Mononuclear cell (primary cell): ENCODE results near the gene ISG20L2. TPM values are rescaled to one million over a fixed set of nuclear protein-coding genes. Genes with fewer than 3 reads are reported as not detected.

ENCODE experiments used
- H3K27me3 ChIP-seq: 2 replicates; pipeline ENCODE4 v1.6.0; 2011; ENCODE audit warnings: low read length, control low read depth; ENCODE audit not compliant: insufficient read depth
- H3K4me1 ChIP-seq: 2 replicates; pipeline ENCODE4 v1.5.1; 2011; ENCODE audit warnings: mild to moderate bottlenecking, low read length, control low read depth; ENCODE audit not compliant: insufficient read depth
- H3K4me3 ChIP-seq: 2 replicates; pipeline ENCODE4 v1.5.1; 2011; ENCODE audit warnings: mild to moderate bottlenecking, low read length, moderate library complexity
- H3K9me3 ChIP-seq: 2 replicates; pipeline ENCODE4 v1.5.1; 2011; ENCODE audit warnings: low read depth, mild to moderate bottlenecking, control low read depth, low read length
- total RNA-seq: library from RNA; depleted of rRNA; stranded (reverse); fragments of >200 nt; gene quantifications from one replicate; pipeline ENCODE4 v1.2.3, GENCODE V29; 2012

Gene ISG20L2
- total RNA-seq, 1 donor, result 36.0 TPM

DNA sequence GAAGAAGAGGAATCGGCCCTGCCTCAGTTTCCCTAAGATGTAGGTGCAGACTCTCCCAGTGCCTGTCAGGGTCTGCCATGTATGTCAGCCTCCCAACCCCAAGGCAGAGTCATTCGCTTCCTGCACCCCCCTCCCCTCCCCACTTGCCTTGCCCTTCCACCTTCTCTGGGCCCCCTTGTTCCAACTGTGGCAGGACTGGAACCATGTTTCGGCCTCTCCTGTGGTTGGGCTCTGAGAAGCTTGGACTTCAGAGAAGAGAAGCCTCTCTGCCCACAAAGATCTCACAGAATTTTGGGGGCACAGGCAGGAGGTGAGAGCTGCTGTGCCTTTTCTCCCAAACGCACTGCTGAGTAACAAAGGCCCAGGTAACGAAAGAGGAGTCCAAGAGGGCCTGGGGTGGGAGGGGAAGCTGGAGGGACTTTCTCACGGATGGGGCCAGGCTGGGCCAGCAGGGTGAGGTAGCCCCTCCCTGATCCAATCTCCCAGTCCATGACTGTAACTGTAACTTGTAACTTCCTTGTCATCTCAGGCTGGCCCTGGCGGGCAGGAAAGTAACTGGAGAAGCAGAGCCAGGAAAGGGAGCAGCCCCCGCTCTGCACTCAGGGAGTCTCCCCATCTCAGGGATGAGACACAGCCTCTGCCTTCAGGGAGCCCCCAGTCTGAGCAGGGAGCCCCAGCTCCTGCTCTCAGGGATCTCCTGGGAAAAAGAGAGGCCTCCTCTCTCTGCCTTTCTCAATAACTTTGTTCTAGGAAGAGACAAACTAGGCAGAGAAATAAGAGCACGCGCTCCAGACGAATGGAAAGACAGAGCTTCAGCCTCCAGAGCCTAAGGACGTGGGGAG is 34.5 kb downstream of the ISG20L2 start:
- Histone ChIP-seq H3K4me3 (no peak overlapping the region), H3K4me1 (peaks cover 5% of the 10 kb centered on the region), H3K9me3 (no peaks in the 10 kb centered on the region), H3K27me3 (peaks cover 40% of the 10 kb centered on the region)

DNA sequence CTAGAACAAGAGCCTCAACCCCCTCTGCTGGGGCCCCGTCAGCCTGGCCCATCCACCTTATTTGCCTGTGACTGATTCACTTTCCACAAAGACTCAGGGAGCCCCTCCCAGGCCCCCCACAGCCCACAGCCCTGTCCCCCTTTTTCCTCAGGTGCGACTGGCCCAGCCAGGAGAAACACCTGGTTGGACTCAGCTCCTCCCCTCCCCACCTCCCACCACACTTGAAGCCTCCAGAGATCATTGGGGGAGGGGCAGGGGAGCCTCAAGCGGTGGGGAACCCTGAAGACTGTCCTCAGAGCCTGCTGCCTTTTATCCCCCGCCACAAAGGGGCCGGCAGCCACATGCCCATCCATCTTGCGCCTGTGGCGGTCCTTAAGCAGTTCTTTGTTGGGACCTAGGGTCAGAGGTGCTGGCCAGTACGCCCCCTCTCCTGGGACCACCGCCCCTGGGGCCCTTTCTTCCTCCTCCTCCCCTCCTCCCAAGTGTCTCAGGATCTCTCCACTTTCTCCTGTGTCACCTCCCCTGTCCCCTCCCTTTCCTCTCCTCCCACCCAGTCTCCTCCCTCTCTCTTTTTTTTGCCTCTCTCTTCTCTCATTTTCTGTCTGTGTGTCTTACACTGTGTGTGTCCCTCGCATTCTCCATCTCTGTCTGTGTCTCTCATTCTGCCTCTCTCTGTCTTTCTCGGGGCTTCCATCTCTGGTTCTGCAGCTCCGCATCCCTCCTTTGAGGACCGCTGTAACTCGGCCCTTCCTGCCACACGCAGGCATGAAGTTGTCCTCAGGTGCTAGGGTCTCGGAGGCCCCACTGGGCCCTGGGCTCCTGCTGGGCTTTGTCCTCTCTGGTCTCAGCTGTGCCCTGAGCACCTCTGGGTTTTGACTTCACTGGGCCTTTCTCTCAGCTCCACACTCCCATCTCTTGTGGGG is 35.4 kb downstream of the ISG20L2 start:
- no peaks in the 10 kb centered on the region for H3K9me3 ChIP-seq
- H3K4me1 ChIP-seq, result peaks cover 6% of the 10 kb centered on the region
- no peak overlapping the region for H3K4me3 ChIP-seq
- peaks cover 44% of the 10 kb centered on the region for H3K27me3 ChIP-seq

DNA sequence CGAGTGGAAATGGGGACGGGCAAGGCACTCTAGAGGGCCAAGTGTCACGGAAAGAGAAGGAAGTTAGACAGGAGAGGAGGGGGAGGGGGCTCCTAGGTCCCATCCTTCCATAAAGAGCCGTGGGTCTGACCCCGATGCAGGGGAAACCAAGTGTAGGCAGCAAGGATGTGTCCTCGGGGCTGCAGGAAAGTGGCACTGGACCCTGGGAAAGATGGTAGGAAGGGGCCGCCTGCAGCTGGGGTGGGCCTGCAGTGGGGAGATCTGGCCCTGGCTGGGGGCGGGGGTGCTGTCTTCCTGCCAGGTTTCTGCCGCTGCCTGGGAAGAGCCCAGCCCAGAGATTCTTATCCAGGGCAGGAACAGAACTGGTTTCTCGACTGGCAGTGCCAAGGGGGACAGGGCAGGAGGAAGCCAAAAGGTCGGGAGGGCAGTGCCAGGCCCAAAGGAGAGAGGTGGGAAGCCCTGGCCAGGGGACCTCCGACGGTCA is 36.1 kb downstream of the ISG20L2 start:
- Histone ChIP-seq H3K4me1 (peaks cover 6% of the 10 kb centered on the region), H3K4me3 (no peak overlapping the region), H3K27me3 (peaks cover 44% of the 10 kb centered on the region), H3K9me3 (no peaks in the 10 kb centered on the region)

GRCh38 chr1:156691665-156692440 is 36.7 kb downstream of the ISG20L2 start:
- H3K9me3 ChIP-seq, result no peaks in the 10 kb centered on the region
- peaks cover 42% of the 10 kb centered on the region for H3K27me3 ChIP-seq
- H3K4me3 ChIP-seq, result no peak overlapping the region
- H3K4me1 ChIP-seq, result peaks cover 6% of the 10 kb centered on the region

- Histone ChIP-seq H3K9me3 (no peaks in the 10 kb centered on the region), H3K4me1 (peaks cover 6% of the 10 kb centered on the region), H3K27me3 (peaks cover 42% of the 10 kb centered on the region), H3K4me3 (no peak overlapping the region)
Observed at GRCh38 chr1:156691191-156691590, 37.4 kb downstream of the ISG20L2 start.

GRCh38 chr1:156690675-156691036 is 37.9 kb downstream of the ISG20L2 start:
- no peaks in the 10 kb centered on the region for H3K9me3 ChIP-seq
- H3K27me3 ChIP-seq, result peaks cover 42% of the 10 kb centered on the region
- H3K4me3 ChIP-seq, result no peak overlapping the region
- H3K4me1 ChIP-seq, result peaks cover 6% of the 10 kb centered on the region

GRCh38 chr1:156689953-156690674 is 38.5 kb downstream of the ISG20L2 start:
- H3K27me3 ChIP-seq, result peaks cover 42% of the 10 kb centered on the region
- H3K9me3 ChIP-seq, result no peaks in the 10 kb centered on the region
- no peak overlapping the region for H3K4me3 ChIP-seq
- peaks cover 6% of the 10 kb centered on the region for H3K4me1 ChIP-seq

DNA sequence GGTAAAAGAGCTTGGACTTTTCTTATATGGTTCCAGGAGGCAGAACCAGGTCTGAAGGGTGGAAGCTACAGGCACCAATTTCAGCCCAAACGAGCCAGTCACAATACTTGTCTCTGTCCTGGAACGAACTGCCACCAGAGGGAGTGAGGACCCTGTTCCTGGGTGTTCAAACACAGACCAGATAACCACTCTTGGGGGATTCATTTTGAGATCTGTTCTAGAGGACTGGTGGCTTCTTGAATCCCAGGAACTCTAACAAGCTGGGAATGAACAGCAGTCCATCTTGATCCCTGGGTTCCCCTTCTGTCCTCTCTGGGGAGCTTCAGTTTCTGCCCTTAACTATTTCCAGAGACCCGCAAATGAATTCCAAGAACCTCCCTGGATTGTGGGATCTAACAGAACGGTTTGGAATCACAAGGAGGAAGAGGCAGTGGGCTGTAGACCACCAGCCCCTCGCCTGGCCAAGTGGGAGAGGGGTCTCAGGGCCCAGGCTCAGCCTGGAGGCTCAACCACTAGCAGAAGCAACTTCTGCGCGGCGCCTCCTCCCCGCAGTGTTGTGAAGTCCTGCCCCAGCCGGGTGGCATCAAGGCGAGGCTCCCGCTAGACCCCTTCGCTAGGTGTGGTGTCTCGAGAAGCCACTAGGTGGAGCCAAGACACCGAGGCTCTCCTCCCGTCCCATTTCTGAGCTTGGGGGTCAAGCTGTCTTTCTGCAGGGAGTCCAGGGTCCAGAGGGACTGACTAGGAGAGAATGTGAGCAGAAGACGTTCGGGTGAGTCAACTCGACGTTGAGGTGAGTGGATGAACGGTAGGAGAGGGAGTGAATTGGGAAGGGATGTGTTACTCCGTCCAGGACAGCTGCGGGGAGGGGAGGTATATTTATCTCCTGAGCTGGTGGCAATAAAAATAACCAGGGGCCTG is 39.3 kb downstream of the ISG20L2 start:
- Histone ChIP-seq H3K27me3 (peaks cover 42% of the 10 kb centered on the region), H3K4me3 (no peak overlapping the region), H3K9me3 (no peaks in the 10 kb centered on the region), H3K4me1 (peaks cover 6% of the 10 kb centered on the region)

GRCh38 chr1:156684227-156684782 is 44.3 kb downstream of the ISG20L2 start:
- Histone ChIP-seq H3K4me1 (peaks cover 3% of the 10 kb centered on the region), H3K27me3 (peaks cover 24% of the 10 kb centered on the region)

GRCh38 chr1:156682166-156682890 is 46.2 kb downstream of the ISG20L2 start:
- peaks cover 11% of the 10 kb centered on the region for H3K4me1 ChIP-seq
- H3K27me3 ChIP-seq, result peaks cover 38% of the 10 kb centered on the region
- no peaks in the 10 kb centered on the region for H3K9me3 ChIP-seq
- H3K4me3 ChIP-seq, result no peak overlapping the region

More at GRCh38 chr1:156684227-156684782, 44.3 kb downstream of the ISG20L2 start:
- Histone ChIP-seq H3K9me3 (no peaks in the 10 kb centered on the region), H3K4me3 (no peak overlapping the region)

DNA sequence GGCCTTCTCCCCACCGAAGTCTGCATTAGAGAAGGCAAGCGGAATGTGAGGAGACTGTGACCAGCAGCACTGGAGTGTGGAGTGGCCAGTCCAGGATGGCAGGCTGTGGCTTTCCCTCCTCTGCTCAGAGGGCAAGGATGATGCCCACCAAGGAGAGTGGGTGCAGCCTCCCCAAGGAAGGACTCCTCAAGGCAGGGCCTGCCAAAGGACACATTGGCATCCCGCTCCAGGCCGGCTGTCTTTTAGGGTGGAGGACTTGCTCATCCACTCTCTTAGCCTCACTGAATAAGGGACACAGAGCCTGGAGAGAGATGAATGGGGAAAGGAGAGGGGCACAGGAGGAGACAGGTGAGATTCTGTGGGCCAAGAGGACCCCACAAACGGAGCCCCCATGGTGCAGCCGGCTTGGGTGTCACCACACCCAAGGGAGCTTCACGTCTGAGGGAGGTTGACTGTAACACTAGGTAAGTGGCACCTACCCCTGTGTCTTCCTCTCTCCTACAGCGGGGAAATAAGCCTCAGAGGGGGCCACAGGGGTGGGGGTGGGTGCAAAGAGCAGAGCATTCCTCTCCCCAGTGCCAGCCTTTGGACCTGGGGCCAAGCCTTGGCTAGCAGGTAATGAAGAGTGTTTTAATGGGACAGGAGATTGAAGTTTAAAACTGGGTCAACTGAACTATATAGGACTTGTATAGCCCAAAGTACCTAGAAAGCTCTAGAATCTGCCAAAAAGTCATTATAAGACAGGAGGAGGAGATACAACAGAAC is 47.2 kb downstream of the ISG20L2 start:
- H3K4me3 ChIP-seq, result no peak overlapping the region
- H3K27me3 ChIP-seq, result peaks cover 45% of the 10 kb centered on the region
- H3K4me1 ChIP-seq, result peaks cover 16% of the 10 kb centered on the region
- no peaks in the 10 kb centered on the region for H3K9me3 ChIP-seq

DNA sequence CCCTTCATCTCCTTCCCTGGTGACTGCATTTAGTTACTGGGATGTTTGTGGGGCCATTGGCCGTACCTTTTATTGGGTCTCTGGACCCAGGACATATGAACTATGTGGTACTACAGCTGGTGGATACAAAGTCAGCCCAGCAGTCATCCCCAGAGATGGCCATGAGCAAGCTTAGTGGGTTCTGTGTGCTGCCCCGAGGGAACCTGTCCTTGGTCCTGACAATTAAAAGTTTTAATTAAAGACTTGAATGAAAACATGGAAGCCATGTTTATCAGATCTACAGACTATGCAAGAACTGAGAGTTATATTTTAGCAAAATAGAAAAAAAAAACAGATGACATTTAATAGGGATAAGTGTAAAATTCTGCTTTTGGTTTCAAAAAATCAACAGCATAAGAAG is 48.5 kb downstream of the ISG20L2 start:
- peaks cover 16% of the 10 kb centered on the region for H3K4me1 ChIP-seq
- H3K27me3 ChIP-seq, result peaks cover 56% of the 10 kb centered on the region
- no peak overlapping the region for H3K4me3 ChIP-seq
- H3K9me3 ChIP-seq, result no peaks in the 10 kb centered on the region
